Lower leg skin (tissue), 4 donors: ENCODE data around the gene B4GALT4. TPM values are rescaled to one million over a fixed set of nuclear protein-coding genes. Genes with fewer than 3 reads are reported as not detected.

Experiments
- DNase-seq, 2 donors: peaks; one replicate each; pipeline ENCODE4 v3.0.0-alpha.2; 2019; ENCODE audit warnings: low spot score in 2 of 2
- H3K4me3 ChIP-seq: fragments of 200-600 bp; sonication (generic); 2 replicates; pipeline ENCODE4 v1.5.1; 2017; ENCODE audit warnings: mild to moderate bottlenecking, low read depth; ENCODE audit not compliant: poor library complexity, severe bottlenecking
- POLR2A ChIP-seq, 2 donors: fragments of 450-650 bp; IDR thresholded peaks; one replicate each; pipeline ENCODE4 v1.6.1; 2016 to 2017; ENCODE audit warnings: antibody characterized with exemption in 2 of 2, mild to moderate bottlenecking in 1 of 2, moderate library complexity in 1 of 2
- WGBS, 2 donors: methylation state at CpG; one replicate each; pipeline ENCODE4 v1.1.5; 2018; 5-methylcytosine and 5-hydroxymethylcytosine counted together
- intact Hi-C: fragments of 100-400 bp; cut with DNase I; formaldehyde crosslinking; loops from one replicate; pipeline ENCODE4 v1.15.0; 2023; ENCODE audit warnings: low total_unique reads
- total RNA-seq, 4 donors: library from RNA; depleted of rRNA; stranded (reverse); fragments of >200 nt; gene quantifications; one replicate each; pipeline ENCODE4 v1.1.0, GENCODE V29; 2016
- TF ChIP-seq, protein P1 (sequence below), 3 donors: fragments of 450-650 bp; IDR thresholded peaks; one replicate each; pipeline ENCODE4 v1.5.1; 2016; ENCODE audit warnings: antibody characterized with exemption in 3 of 3, mild to moderate bottlenecking in 3 of 3, moderate library complexity in 2 of 3

The B4GALT4 gene, protein sequence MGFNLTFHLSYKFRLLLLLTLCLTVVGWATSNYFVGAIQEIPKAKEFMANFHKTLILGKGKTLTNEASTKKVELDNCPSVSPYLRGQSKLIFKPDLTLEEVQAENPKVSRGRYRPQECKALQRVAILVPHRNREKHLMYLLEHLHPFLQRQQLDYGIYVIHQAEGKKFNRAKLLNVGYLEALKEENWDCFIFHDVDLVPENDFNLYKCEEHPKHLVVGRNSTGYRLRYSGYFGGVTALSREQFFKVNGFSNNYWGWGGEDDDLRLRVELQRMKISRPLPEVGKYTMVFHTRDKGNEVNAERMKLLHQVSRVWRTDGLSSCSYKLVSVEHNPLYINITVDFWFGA
- 10 to 100 TPM; 23.1 to 44.4 (median 38.2) TPM for total RNA-seq

DNA sequence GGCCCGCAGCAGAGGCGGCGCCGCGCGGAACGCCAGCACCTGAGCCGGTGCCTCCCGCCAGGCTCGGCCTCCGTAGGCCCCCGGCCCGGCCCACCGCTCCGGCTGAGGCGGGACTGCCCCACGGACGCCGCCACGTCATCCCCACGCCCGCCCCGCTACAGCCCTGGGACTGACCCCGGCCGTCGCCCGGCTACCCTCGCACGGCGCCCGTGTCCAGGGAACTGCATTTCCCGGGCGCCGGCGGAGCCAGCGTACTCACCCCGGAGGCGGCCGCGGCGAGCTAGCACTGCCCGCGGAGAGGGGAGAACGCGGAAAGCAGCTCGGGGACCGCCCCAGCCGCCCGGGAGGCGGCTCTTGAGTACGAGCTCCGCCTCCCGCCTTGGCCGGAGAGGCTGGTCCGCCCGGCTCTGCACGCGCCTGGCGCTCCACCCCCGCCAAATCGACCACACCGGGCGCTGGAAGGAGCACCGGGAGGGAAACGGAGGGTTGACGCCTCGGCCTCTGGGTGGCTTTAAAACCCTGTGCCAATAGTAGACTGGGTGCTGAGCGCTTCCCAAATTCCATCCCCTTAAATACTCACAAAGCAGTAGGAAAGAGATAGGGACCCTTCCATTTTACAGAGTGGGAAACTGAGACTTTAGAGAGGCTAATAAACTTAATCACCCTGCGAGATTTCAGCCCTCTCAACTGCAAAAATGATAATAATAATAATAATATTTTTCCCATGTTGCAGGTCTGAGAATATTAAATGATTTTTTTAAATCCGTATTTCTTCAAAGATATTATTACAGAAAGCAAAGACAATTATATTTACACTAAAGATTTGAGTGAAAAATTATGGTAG is at the start of gene B4GALT4:
TSS of gene B4GALT4 (minus strand) at position 288 of the 844 bp plus-strand sequence. CDS start 10,779 bp downstream, outside the sequence.
- intact Hi-C loops = no loop called here
- peak in 1 of 2 donors; percentile 55 for TF ChIP-seq POLR2A (IDR thresholded peaks at IDR 0.05)
- TF ChIP-seq, protein P1, sequence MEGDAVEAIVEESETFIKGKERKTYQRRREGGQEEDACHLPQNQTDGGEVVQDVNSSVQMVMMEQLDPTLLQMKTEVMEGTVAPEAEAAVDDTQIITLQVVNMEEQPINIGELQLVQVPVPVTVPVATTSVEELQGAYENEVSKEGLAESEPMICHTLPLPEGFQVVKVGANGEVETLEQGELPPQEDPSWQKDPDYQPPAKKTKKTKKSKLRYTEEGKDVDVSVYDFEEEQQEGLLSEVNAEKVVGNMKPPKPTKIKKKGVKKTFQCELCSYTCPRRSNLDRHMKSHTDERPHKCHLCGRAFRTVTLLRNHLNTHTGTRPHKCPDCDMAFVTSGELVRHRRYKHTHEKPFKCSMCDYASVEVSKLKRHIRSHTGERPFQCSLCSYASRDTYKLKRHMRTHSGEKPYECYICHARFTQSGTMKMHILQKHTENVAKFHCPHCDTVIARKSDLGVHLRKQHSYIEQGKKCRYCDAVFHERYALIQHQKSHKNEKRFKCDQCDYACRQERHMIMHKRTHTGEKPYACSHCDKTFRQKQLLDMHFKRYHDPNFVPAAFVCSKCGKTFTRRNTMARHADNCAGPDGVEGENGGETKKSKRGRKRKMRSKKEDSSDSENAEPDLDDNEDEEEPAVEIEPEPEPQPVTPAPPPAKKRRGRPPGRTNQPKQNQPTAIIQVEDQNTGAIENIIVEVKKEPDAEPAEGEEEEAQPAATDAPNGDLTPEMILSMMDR (IDR thresholded peaks at IDR 0.05) = no peak
- peak; percentile 79 to 97 for DNase-seq
- peak within 1 kb of the TSS; percentile 77 for H3K4me3 ChIP-seq
- WGBS, 2 donors = 1 to 4% methylated on average over 14 to 51 of the region's 70 CpGs

DNA sequence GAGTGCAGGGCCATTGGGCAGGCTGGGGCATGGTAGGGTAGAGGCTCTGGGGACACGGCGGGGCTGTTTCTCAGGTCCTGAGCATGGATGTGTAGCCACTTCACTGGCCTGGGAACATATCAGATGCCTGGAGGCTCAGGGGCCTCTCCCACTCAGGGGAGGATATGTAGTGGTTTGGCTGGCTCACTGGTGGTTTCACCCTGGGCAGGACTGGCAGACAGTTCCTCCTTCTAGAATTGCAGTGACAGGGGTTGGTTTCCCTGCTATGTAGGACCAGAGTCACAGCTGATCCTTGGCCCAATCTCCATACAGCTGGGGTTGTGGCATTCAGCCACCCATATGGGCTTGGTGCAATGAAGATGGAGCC is 48.7 kb upstream of the B4GALT4 start:
- H3K4me3 ChIP-seq = no peak overlapping the region
- WGBS, 2 donors = 67 to 83% methylated on average over 2 of the region's 2 CpGs
- intact Hi-C loops = no loop called here
- no peak for DNase-seq
- TF ChIP-seq POLR2A (IDR thresholded peaks at IDR 0.05) = no peak
- TF ChIP-seq, protein P1 (IDR thresholded peaks at IDR 0.05) = no peak

DNA sequence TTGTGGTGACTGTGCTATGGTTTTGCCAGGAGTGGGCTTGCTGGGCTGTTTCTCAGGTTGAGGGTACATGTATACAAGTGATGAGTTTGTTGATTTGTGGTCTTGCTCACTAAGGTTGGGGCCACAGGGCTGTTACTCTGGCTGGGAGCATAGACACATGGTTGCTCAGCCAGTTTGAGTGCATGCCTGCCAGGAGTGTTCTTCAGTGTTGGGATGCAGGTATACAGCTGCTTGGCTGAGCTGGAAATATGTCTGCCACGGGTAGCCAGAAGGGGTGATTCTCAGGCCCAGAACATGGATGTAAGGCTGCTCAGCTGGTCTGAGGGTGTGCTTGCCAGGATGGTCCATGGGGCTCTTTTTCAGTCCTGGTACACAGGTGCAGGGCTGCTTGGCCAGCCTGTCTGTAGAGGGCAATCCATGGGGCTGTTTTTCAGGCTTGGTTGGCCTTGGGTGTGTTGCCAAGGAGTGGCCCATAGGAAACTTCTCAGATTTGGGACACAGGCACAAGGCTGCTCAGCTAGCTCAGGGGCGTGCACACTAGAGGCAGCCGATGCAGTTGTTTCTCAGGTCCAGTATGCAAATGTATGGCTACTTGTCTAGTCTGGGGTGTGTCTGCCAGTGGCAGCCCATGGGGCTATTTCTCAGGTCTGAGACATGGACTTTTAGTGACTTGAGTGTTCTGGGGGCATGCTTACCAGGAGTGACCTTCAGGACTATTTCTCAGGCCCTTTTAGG is 48.2 kb upstream of the B4GALT4 start:
- TF ChIP-seq POLR2A (IDR thresholded peaks at IDR 0.05) = no peak
- TF ChIP-seq, protein P1 (IDR thresholded peaks at IDR 0.05) = no peak
- no peak overlapping the region for H3K4me3 ChIP-seq
- no peak for DNase-seq
- WGBS, 2 donors = 72 to 74% methylated on average over 3 of the region's 3 CpGs
- intact Hi-C loops = no loop called here

DNA sequence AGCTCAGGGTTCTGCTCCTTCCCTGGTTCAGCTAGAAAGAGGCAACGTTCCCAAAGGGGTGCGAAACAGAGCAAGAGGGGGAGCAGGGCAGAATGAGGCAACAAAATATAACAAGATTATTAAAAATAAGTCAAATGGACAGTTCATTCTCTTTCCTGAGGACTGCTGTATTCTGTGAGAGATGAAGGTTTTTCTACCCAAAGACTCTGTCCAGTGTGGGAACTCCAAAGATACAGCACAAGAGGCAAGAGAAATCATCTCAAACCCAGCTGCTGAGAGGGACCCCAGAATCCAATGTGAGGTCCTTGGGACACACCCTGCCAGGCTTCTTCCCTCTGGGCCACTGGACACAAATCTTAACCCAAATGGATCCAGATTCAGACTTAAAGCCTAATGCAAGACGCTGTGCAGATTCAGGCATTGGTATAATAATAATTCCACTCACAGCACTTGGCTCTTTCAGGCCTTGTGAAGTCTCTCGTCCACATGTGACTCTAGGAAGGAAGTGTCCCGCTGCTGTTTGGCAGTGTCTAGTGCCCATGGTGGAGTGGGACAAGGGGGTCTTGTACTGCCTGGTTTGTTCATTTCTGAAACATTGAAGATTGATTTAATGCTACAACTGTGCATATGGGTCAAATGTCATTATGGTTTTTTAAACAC is 39.0 kb upstream of the B4GALT4 start:
- TF ChIP-seq, protein P1 (IDR thresholded peaks at IDR 0.05) = no peak
- no peak for TF ChIP-seq POLR2A (IDR thresholded peaks at IDR 0.05)
- intact Hi-C loops = no loop called here
- no peak for DNase-seq
- WGBS, 2 donors = 69 to 78% methylated on average over 5 of the region's 5 CpGs
- no peak overlapping the region for H3K4me3 ChIP-seq

DNA sequence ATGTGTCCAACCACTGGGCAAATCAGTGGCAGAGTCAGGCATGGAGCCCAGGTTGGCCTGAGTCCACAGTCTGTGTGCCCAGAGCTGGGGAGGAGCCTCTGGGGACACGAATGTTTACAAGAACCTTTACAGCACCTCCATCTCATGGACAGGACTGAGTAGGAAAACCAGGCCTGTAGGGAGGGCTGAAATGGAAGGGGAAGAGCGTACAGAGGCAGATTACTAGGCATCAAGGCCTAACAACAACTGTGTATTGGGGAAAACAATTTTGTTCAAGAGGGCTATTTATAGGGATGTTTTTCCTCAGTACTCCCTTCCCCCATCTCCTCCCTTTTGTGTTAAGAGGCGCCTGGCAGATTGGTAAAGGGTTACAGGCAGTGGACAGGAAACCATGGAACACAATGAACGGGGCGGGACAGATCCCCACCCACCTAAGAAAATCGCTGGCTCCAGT is 38.5 kb upstream of the B4GALT4 start:
- DNase-seq = peak in 1 of 2 donors; percentile 79
- 51 to 60% methylated on average over 6 of the region's 6 CpGs for WGBS, 2 donors
- no peak for TF ChIP-seq POLR2A (IDR thresholded peaks at IDR 0.05)
- TF ChIP-seq, protein P1 (IDR thresholded peaks at IDR 0.05) = no peak
- intact Hi-C loops = no loop called here
- no peak overlapping the region for H3K4me3 ChIP-seq
